Measurements from ENCODE around the gene RMP24. TPM values are rescaled to one million over a fixed set of nuclear protein-coding genes. Genes with fewer than 3 reads are reported as not detected.

RMP24 gene

Other genes with a start within 250 kb of the RMP24 start
- gene RPRD1A, start 94.9 kb downstream of the RMP24 start, total RNA-seq = 34.1 TPM
- 26.6 TPM for gene RPRD1A, start 94.9 kb downstream of the RMP24 start, polyA plus RNA-seq
- gene SLC39A6, start 156.7 kb downstream of the RMP24 start, total RNA-seq = 20.5 TPM
- gene SLC39A6, start 156.7 kb downstream of the RMP24 start, polyA plus RNA-seq = 12.8 TPM
- 62.5 TPM for gene ELP2, start 157.2 kb downstream of the RMP24 start, total RNA-seq
- gene ELP2, start 157.2 kb downstream of the RMP24 start, polyA plus RNA-seq = 108 TPM
- gene MOCOS, start 214.8 kb downstream of the RMP24 start, total RNA-seq = 0.19 TPM
- gene MOCOS, start 214.8 kb downstream of the RMP24 start, polyA plus RNA-seq = 2.5 TPM